ENCODE results near the gene RBCK1. TPM values are rescaled to one million over a fixed set of nuclear protein-coding genes. Genes with fewer than 3 reads are reported as not detected.

RBCK1 gene
- total RNA-seq, 2 donors from 2014 or later, result 84.0 to 102 TPM

Other genes starting within 250 kb of the RBCK1 start
- not detected for gene DEFB128, start 218.6 kb upstream of the RBCK1 start, total RNA-seq
- not detected for gene DEFB129, start 181.0 kb upstream of the RBCK1 start, total RNA-seq
- gene DEFB132, start 150.6 kb upstream of the RBCK1 start, total RNA-seq, result not detected
- 1 to 10 TPM in 1 of 2 donors, under 1 TPM in 1; 0.92 to 6.2 TPM for gene C20orf96, start 117.5 kb upstream of the RBCK1 start, total RNA-seq
- gene ZCCHC3, start 110.7 kb upstream of the RBCK1 start, total RNA-seq, result 10 to 100 TPM; 14.4 to 19.5 TPM
- 1 to 10 TPM; 3.9 to 5.4 TPM for gene SOX12, start 82.7 kb upstream of the RBCK1 start, total RNA-seq
- gene NRSN2, start 61.2 kb upstream of the RBCK1 start, total RNA-seq, result 10 to 100 TPM; 25.1 to 56.9 TPM
- 1 to 10 TPM; 2.7 to 5.0 TPM for gene TRIB3, start 27.5 kb upstream of the RBCK1 start, total RNA-seq
- gene TBC1D20, start 54.2 kb downstream of the RBCK1 start, total RNA-seq, result 10 to 100 TPM; 33.8 to 40.0 TPM
- gene CSNK2A1, start 135.5 kb downstream of the RBCK1 start, total RNA-seq, result 10 to 100 TPM; 83.9 to 90.7 TPM
- not detected for gene TCF15, start 202.0 kb downstream of the RBCK1 start, total RNA-seq
- gene SRXN1, start 244.9 kb downstream of the RBCK1 start, total RNA-seq, result 10 to 100 TPM; 41.7 to 49.4 TPM